Measurements from ENCODE around the gene ABCG5. TPM values are rescaled to one million over a fixed set of nuclear protein-coding genes. Genes with fewer than 3 reads are reported as not detected.
A peak's percentile ranks its signal among the peaks of the same experiment; 100 is the strongest.

The ABCG5 gene
- total RNA-seq, 1 donor from 2014 or later: not detected

GRCh38 chr2:43837831-43838559 is 644 bp downstream of the ABCG5 start:
- no peaks in the 10 kb centered on the region for H3K27me3 ChIP-seq
- H3K4me3 ChIP-seq: no peak overlapping the region
- no peak overlapping the region for H3K27ac ChIP-seq
- H3K9me3 ChIP-seq: no peaks in the 10 kb centered on the region
- TF ChIP-seq POLR2A (IDR thresholded peaks at IDR 0.05) (no peak), POLR2AphosphoS5 (IDR thresholded peaks at IDR 0.05; ENCODE audit: insufficient read depth in 1 of 2, low read depth in 1 of 2) (no peak)
- TF ChIP-seq, protein P1, sequence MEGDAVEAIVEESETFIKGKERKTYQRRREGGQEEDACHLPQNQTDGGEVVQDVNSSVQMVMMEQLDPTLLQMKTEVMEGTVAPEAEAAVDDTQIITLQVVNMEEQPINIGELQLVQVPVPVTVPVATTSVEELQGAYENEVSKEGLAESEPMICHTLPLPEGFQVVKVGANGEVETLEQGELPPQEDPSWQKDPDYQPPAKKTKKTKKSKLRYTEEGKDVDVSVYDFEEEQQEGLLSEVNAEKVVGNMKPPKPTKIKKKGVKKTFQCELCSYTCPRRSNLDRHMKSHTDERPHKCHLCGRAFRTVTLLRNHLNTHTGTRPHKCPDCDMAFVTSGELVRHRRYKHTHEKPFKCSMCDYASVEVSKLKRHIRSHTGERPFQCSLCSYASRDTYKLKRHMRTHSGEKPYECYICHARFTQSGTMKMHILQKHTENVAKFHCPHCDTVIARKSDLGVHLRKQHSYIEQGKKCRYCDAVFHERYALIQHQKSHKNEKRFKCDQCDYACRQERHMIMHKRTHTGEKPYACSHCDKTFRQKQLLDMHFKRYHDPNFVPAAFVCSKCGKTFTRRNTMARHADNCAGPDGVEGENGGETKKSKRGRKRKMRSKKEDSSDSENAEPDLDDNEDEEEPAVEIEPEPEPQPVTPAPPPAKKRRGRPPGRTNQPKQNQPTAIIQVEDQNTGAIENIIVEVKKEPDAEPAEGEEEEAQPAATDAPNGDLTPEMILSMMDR (IDR thresholded peaks at IDR 0.05): no peak
- intact Hi-C loops (cut with DNase I): no loop called here
- H3K36me3 ChIP-seq: no peaks in the 10 kb centered on the region
- no peaks in the 10 kb centered on the region for H3K4me1 ChIP-seq
- DNase-seq (ENCODE audit: extremely low spot score in 2 of 2): peak; percentile 54 to 88

GRCh38 chr2:43837033-43837432 is 1.6 kb downstream of the ABCG5 start:
- H3K36me3 ChIP-seq: no peaks in the 10 kb centered on the region
- intact Hi-C loops (cut with DNase I): no loop called here
- DNase-seq (ENCODE audit: extremely low spot score in 2 of 2): peak in 1 of 2 donors; percentile 10
- H3K9me3 ChIP-seq: no peaks in the 10 kb centered on the region
- TF ChIP-seq POLR2A (IDR thresholded peaks at IDR 0.05) (no peak), POLR2AphosphoS5 (IDR thresholded peaks at IDR 0.05; ENCODE audit: insufficient read depth in 1 of 2, low read depth in 1 of 2) (no peak)
- TF ChIP-seq, protein P1 (IDR thresholded peaks at IDR 0.05): no peak
- H3K27me3 ChIP-seq: no peaks in the 10 kb centered on the region
- H3K4me3 ChIP-seq: no peak overlapping the region
- no peak overlapping the region for H3K27ac ChIP-seq
- H3K4me1 ChIP-seq: peaks cover under 1% of the 10 kb centered on the region

GRCh38 chr2:43832457-43832856 is 6.2 kb downstream of the ABCG5 start:
- Histone ChIP-seq H3K9me3 (no peaks in the 10 kb centered on the region), H3K27me3 (peaks cover 6% of the 10 kb centered on the region), H3K27ac (no peak overlapping the region), H3K4me1 (peaks cover 7% of the 10 kb centered on the region), H3K4me3 (no peak overlapping the region), H3K36me3 (no peaks in the 10 kb centered on the region)
- DNase-seq (ENCODE audit: extremely low spot score in 2 of 2): peak in 1 of 2 donors; percentile 67
- intact Hi-C loops (cut with DNase I): no loop called here
- TF ChIP-seq, protein P1 (IDR thresholded peaks at IDR 0.05): no peak
- TF ChIP-seq POLR2AphosphoS5 (IDR thresholded peaks at IDR 0.05; ENCODE audit: insufficient read depth in 1 of 2, low read depth in 1 of 2) (no peak), POLR2A (IDR thresholded peaks at IDR 0.05) (no peak)

GRCh38 chr2:43831543-43832294 is 6.9 kb downstream of the ABCG5 start:
- no peaks in the 10 kb centered on the region for H3K9me3 ChIP-seq
- DNase-seq (ENCODE audit: extremely low spot score in 2 of 2): peak in 1 of 2 donors; percentile 44
- H3K4me3 ChIP-seq: no peak overlapping the region
- H3K36me3 ChIP-seq: no peaks in the 10 kb centered on the region
- TF ChIP-seq, protein P1 (IDR thresholded peaks at IDR 0.05): no peak
- no peak for TF ChIP-seq POLR2AphosphoS5 (IDR thresholded peaks at IDR 0.05; ENCODE audit: insufficient read depth in 1 of 2, low read depth in 1 of 2)
- TF ChIP-seq POLR2A (IDR thresholded peaks at IDR 0.05): no peak
- no peak overlapping the region for H3K27ac ChIP-seq
- intact Hi-C loops (cut with DNase I): no loop called here
- H3K27me3 ChIP-seq: peaks cover 6% of the 10 kb centered on the region
- peaks cover 7% of the 10 kb centered on the region for H3K4me1 ChIP-seq
